ENCODE results near the gene RAB7B.

DNA sequence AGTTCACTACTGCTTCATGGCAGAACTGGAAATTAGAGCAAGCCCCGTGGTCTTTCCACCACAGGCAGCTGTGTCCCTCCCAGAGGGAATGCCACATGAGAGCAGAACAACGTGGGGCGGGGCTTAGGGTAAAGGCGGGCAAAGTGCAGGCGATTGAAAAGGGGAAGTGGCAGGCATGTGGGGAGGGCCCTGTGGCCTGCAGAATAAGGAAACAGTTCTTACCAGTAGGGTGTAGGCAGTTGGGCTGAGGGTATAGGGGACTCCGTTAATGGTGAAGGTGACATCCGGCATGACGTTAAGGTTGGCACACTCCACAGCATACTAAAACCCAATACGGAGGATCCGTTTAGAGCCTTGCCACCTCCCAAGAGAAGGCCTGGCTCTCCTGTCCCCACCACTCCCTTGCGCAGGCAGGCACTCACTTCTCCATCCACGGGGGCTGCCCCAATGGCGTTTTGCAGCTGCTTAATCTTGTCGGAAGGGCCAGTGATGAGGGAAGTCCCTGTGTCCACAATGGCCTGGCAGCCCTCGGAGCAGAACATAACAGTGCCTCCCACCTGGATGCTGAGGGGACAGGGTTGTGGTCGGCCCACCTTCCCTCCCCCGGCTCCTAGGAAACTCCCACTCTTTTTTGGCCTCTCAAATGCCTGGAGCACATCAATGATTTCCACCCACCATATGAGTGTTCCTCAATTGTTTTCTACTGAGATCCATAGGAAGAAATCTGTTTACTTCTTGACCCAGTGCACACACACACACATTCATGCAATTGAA, 9.1 kb upstream of the RAB7B start:
- TF ChIP-seq, protein P1, sequence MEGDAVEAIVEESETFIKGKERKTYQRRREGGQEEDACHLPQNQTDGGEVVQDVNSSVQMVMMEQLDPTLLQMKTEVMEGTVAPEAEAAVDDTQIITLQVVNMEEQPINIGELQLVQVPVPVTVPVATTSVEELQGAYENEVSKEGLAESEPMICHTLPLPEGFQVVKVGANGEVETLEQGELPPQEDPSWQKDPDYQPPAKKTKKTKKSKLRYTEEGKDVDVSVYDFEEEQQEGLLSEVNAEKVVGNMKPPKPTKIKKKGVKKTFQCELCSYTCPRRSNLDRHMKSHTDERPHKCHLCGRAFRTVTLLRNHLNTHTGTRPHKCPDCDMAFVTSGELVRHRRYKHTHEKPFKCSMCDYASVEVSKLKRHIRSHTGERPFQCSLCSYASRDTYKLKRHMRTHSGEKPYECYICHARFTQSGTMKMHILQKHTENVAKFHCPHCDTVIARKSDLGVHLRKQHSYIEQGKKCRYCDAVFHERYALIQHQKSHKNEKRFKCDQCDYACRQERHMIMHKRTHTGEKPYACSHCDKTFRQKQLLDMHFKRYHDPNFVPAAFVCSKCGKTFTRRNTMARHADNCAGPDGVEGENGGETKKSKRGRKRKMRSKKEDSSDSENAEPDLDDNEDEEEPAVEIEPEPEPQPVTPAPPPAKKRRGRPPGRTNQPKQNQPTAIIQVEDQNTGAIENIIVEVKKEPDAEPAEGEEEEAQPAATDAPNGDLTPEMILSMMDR (IDR thresholded peaks at IDR 0.05): no peak
- TF ChIP-seq POLR2A (IDR thresholded peaks at IDR 0.05): no peak

All from lower leg skin (tissue), 3 donors.